ENCODE results near the gene JMY.
"Not testable (repeated sequence)": the region's sequence is repeated elsewhere in the genome, so short reads cannot be mapped to it uniquely, and the experiment has no call there.

Gene JMY

GRCh38 chr5:79237740-79238560 is 2.0 kb downstream of the JMY start:
- DNase-seq = peak; percentile 16

GRCh38 chr5:79240561-79240960 is 4.6 kb downstream of the JMY start:
- DNase-seq = no peak

GRCh38 chr5:79241535-79241979 is 5.6 kb downstream of the JMY start:
- no peak for DNase-seq

- DNase-seq = no peak
Measured at GRCh38 chr5:79242242-79243039, 6.5 kb downstream of the JMY start.

GRCh38 chr5:79243224-79243623 is 7.3 kb downstream of the JMY start:
- no peak for DNase-seq

- not testable (repeated sequence) for DNase-seq
Measured at GRCh38 chr5:79254067-79254466, 18.1 kb downstream of the JMY start.

GRCh38 chr5:79255786-79256557 is 20.0 kb downstream of the JMY start:
- no peak for DNase-seq

- DNase-seq = no peak
Measured at GRCh38 chr5:79256563-79256962, 20.6 kb downstream of the JMY start.

- DNase-seq = no peak
Measured at GRCh38 chr5:79257314-79257713, 21.4 kb downstream of the JMY start.

GRCh38 chr5:79258801-79259200 is 22.9 kb downstream of the JMY start:
- no peak for DNase-seq

- no peak for DNase-seq
Measured at GRCh38 chr5:79259383-79259782, 23.5 kb downstream of the JMY start.

GRCh38 chr5:79259810-79260209 is 23.9 kb downstream of the JMY start:
- no peak for DNase-seq

- DNase-seq = no peak
Measured at GRCh38 chr5:79261897-79262296, 26.0 kb downstream of the JMY start.

GRCh38 chr5:79263290-79263689 is 27.4 kb downstream of the JMY start:
- DNase-seq = no peak

- DNase-seq = no peak
Measured at GRCh38 chr5:79267180-79267579, 31.2 kb downstream of the JMY start.

GRCh38 chr5:79269733-79270166 is 33.8 kb downstream of the JMY start:
- no peak for DNase-seq

GRCh38 chr5:79273341-79273740 is 37.4 kb downstream of the JMY start:
- DNase-seq = no peak

- DNase-seq = no peak
Measured at GRCh38 chr5:79284846-79285245, 48.9 kb downstream of the JMY start.

- DNase-seq = no peak
Measured at GRCh38 chr5:79285285-79285684, 49.4 kb downstream of the JMY start.

GRCh38 chr5:79285833-79286232 is 49.9 kb downstream of the JMY start:
- DNase-seq = no peak

- no peak for DNase-seq
Measured at GRCh38 chr5:79287380-79287779, 51.4 kb downstream of the JMY start.

GRCh38 chr5:79287907-79288306 is 52.0 kb downstream of the JMY start:
- no peak for DNase-seq

- DNase-seq = no peak
Measured at GRCh38 chr5:79295029-79295428, 59.1 kb downstream of the JMY start.
